Fibroblast of skin of right biceps (primary cell): ENCODE results near the gene WDR27.
"Not testable (repeated sequence)": the region's sequence is repeated elsewhere in the genome, so short reads cannot be mapped to it uniquely, and the experiment has no call there.

Experiments used
- DNase-seq: peaks from one replicate; pipeline ENCODE4 v3.0.0-alpha.2; 2013

WDR27 gene

GRCh38 chr6:169511785-169512184 lies 190.0 kb downstream of the WDR27 start:
- DNase-seq, result not testable (repeated sequence)

DNA sequence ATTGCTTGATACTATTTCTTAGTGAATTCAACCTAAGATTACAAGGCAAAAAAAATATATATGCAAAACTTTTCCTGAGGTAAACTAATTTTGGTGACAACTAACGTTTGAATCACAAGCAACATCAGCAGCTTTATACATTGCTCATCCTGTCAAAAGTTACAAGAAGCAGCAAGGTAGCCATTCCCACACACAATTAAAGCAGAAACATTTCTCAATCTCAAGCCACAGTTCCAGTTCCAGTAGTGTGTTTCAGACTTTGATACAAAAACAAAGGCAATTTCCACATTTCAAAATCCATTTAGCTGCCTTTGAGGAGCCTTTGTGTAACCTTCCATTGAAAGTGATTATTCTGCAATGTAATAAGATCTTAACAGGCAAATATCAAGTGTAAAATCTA lies 191.0 kb downstream of the WDR27 start:
- DNase-seq, result no peak

GRCh38 chr6:169508452-169508851 lies 193.4 kb downstream of the WDR27 start:
- no peak for DNase-seq

GRCh38 chr6:169503422-169504152 lies 198.2 kb downstream of the WDR27 start:
- DNase-seq, result peak; percentile 72

DNA sequence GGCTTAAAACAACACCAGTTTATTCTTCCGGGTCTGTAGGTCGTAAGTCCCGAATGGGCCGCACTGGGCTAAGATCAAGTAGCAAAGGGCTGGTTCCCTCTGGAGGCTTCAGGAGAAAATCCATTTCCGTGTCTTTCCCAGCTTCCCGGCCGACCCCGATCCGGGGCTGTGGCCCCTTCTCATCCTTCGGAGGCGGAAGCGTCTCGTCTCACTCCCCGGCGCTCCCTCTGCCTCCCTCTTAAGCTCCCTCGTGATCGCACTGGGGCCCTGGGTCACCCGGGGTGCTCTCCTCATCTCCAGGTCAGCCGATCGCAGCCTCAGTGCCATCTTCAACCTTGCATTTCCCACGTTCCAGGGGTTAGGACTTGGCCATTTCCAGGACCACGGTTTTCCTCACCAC lies 199.4 kb downstream of the WDR27 start:
- DNase-seq, result no peak

- DNase-seq, result no peak
Measured at GRCh38 chr6:169501777-169502313, 200.0 kb downstream of the WDR27 start.

- DNase-seq, result no peak
Measured at GRCh38 chr6:169501128-169501527, 200.7 kb downstream of the WDR27 start.

- DNase-seq, result no peak
Measured at GRCh38 chr6:169500688-169501087, 201.1 kb downstream of the WDR27 start.

- no peak for DNase-seq
Measured at GRCh38 chr6:169499848-169500247, 202.0 kb downstream of the WDR27 start.

DNA sequence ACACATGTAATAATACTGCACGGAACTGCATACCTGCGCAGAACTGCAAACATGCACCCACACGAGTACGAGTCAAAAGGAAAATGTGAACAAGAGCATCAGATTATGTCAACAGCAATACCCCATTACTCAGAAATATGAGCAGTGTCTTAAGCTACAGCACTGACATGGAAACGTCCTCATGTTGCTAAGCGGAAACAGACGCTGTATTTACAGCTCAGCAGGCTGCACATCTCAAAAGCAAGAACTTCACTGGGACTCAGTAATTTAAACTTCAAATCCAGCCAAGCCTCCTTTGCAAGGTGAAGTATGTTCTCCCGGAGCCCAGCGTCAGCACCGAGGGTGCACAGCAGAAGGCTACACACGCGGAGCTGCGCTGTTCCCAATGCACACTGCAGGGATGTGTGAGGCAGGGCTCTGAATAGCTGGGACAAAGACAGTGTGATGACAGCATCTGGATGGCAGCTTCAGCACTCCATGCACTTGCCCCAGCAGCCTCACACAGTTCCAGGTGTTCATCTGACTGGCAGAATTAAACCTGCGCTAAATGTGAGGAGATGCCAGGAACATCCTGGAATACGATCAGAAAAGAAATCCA lies 202.8 kb downstream of the WDR27 start:
- peak; percentile 57 for DNase-seq

DNA sequence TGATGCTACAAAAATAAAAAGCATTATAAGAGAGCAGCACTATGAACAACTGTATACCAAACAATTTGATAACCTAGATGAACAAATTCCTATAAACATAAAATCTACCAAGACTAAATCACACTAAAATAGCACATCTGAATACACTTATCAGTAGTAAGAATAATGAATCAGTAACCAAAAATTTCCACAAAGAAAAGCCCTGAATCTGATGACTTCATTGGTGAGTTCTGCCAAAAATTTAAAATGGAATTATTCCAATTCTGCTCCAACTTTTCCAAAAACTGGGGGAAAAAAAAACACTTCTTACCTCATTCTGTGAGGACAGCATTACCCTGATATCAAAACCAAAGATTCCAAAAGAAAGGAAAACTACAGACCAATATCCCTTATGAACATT lies 206.2 kb downstream of the WDR27 start:
- DNase-seq, result peak; percentile 80

- no peak for DNase-seq
Measured at GRCh38 chr6:169494038-169494437, 207.8 kb downstream of the WDR27 start.

DNA sequence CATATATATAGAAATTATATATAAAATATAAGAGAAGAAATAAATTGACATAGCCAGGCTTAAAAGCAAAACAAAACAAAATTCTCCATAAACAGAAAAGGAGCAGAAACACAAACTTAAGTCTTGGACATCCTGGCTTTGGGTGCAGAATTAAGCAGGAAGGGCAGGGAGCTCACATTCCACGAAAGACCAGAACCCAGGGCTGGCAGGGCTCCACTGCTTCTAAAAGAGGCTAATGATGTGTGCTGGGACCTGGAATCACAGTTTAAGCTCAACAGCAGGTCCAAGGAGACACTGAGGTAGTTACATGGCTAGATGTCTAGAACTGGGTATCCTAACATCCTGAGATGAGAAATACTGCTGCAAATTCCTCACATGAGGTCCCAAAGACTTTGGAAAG lies 210.3 kb downstream of the WDR27 start:
- DNase-seq, result no peak

DNA sequence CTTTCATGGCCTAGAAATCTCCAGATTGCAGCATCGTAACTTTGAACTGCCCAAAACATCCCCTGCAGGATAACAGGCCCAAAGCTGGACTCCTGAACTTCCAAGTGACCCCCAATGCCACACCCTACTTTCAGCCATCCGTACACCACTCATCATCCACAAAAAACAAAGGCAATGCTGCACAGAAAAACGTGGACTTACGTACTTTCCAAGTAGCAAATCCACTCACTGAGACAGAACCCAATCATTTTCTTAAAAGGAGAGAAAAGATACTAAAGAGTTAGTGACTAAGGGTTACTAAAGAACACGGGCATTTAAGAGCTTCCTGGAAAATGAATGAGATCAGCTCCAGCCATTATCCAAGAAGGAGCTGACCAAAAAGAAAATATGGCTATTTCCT lies 211.0 kb downstream of the WDR27 start:
- peak; percentile 40 for DNase-seq

GRCh38 chr6:169490246-169490641 lies 211.6 kb downstream of the WDR27 start:
- DNase-seq, result no peak

DNA sequence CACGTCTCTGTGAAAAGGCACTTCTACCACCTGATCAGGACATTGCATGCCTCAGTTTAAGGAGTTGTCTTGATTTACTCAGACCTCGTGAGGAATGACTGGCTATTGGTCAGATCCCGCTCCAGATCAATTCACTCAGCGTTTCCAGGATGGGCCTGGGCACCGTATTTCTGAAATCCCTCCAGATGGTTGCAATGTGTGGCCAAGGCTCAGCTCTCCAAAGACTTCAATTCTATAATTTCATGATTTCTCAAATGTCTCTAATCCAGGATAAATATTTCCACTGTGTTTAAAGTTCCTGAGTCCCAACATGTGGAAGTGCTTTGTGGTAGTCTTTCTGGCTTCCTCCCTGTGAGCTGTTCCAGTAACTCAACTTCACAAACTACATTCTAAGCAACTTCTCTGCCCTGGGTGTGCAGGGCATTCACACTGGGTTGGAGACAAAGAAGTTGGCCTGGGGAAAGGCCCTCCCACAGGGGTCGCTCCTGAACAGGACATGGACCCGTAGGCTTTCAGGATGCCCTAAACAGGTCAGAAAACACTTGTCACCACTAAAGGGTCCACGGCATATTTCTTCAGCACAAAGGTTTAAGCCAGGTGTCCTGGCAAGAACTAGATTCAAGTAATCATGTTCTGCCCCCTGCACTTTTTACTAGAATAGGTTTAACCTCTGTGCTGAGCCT lies 212.1 kb downstream of the WDR27 start:
- peak; percentile 49 for DNase-seq

GRCh38 chr6:169487579-169488436 lies 214.0 kb downstream of the WDR27 start:
- DNase-seq, result peak; percentile 43

GRCh38 chr6:169479783-169480495 lies 221.9 kb downstream of the WDR27 start:
- DNase-seq, result no peak

- DNase-seq, result no peak
Measured at GRCh38 chr6:169474362-169474761, 227.5 kb downstream of the WDR27 start.

GRCh38 chr6:169473663-169474062 lies 228.2 kb downstream of the WDR27 start:
- DNase-seq, result no peak

- no peak for DNase-seq
Measured at GRCh38 chr6:169472786-169473416, 228.9 kb downstream of the WDR27 start.

- no peak for DNase-seq
Measured at GRCh38 chr6:169470790-169471189, 231.0 kb downstream of the WDR27 start.
